Adrenal gland (tissue), 12 donors: ENCODE results near the gene TNIP2. TPM values are rescaled to one million over a fixed set of nuclear protein-coding genes. Genes with fewer than 3 reads are reported as not detected.
A peak's percentile ranks its signal among the peaks of the same experiment; 100 is the strongest.

Source experiments
- DNase-seq, 7 donors: peaks; one replicate each; pipeline ENCODE4 v3.0.0-alpha.2; 2019 to 2020
- H3K27ac ChIP-seq, 5 donors: fragments of 200-600 bp; sonication (generic) in 4 of 5; 1 replicate in 3 of 5; 2 replicates in 2 of 5; pipeline versions ENCODE4 v1.5.1 to v1.8.0; 2016 to 2020; ENCODE audit warnings: mild to moderate bottlenecking in 1 of 5
- H3K27me3 ChIP-seq: fragments of 200-600 bp; 2 replicates; pipeline ENCODE4 v1.8.0; 2021
- H3K36me3 ChIP-seq, 2 donors: fragments of 200-600 bp; replicated peaks in 1 of 2; 1 replicate in 1 of 2; 2 replicates in 1 of 2; pipeline versions ENCODE4 v1.5.1 to v1.8.0; 2018 to 2022
- H3K4me1 ChIP-seq, 2 donors: fragments of 200-600 bp; replicated peaks in 1 of 2; 1 replicate in 1 of 2; 2 replicates in 1 of 2; pipeline versions ENCODE4 v1.5.1 to v1.8.0; 2018 to 2021
- H3K4me3 ChIP-seq, 4 donors: fragments of 200-600 bp; sonication (generic) in 3 of 4; one replicate each; pipeline ENCODE4 v1.5.1; 2016 to 2018
- H3K9me3 ChIP-seq, 3 donors: fragments of 200-600 bp; sonication (generic) in 1 of 3; replicated peaks in 1 of 3; 1 replicate in 2 of 3; 2 replicates in 1 of 3; pipeline versions ENCODE4 v1.5.1 to v1.8.0; 2016 to 2021
- POLR2A ChIP-seq, 2 donors: fragments of 450-650 bp; IDR thresholded peaks; one replicate each; pipeline ENCODE4 v1.6.1; 2017; ENCODE audit warnings: antibody characterized with exemption in 2 of 2, mild to moderate bottlenecking in 2 of 2, moderate library complexity in 1 of 2
- WGBS, 4 donors: extraction: QIAGEN DNeasy Blood & Tissue Kit in 2 of 4; methylation state at CpG; one replicate each; pipeline versions ENCODE4 v1.1.5 to v1.1.7; 2013 to 2017; 5-methylcytosine and 5-hydroxymethylcytosine counted together
- intact Hi-C, 2 donors: fragments of 100-400 bp; cut with DNase I; formaldehyde crosslinking; loops; one replicate each; pipeline versions ENCODE4 v1.14.1 to v1.15.0; 2022 to 2023
- polyA plus RNA-seq, 3 donors: library from polyadenylated mRNA; stranded (reverse); fragments of 200-250 nt in 2 of 3; fragments of 350-450 nt in 1 of 3; fragmentation: Illumina TruSeq in 1 of 3; extraction: RNeasy Lipid Tissue Mini Kit (QIAGEN cat#74804) in 1 of 3; gene quantifications; one replicate each; pipeline ENCODE4 v1.2.3, GENCODE V29; 2013 to 2014
- total RNA-seq, 9 donors: library from RNA; depleted of rRNA in 4 of 9; stranded (reverse); fragments of >200 nt in 4 of 9; fragments of 120-200 nt in 1 of 9; fragmentation: NEBNext Ultra II Directional in 1 of 9; extraction: Animal tissue kit (Norgen Biotek cat#: 25700) in 1 of 9; gene quantifications; one replicate each; pipeline versions ENCODE4 v1.1.0 to v1.2.4, GENCODE V29; 2013 to 2023
- TF ChIP-seq, protein P1 (sequence below), 6 experiments: fragments of 450-650 bp in 4 of 6; fragments of 200-600 bp in 2 of 6; sonication (generic) in 1 of 6; IDR thresholded peaks; 1 replicate in 5 of 6; 2 replicates in 1 of 6; pipeline versions ENCODE4 v1.5.1 to v1.8.0; 2016 to 2021; ENCODE audit warnings: antibody characterized with exemption in 6 of 6, mild to moderate bottlenecking in 2 of 6, moderate library complexity in 1 of 6
- donor health status: healthy with polysubstance abuse.
- donor health status: Bipolar disorder and iron deficiency.
- donor health status: DM: yes; HTN: yes; CAD: no.
- donor health status: DM: no; HTN: no; CAD: no.
- donor health status: DM: no; HTN: no; CAD: no.
- donor health status: DM: yes; HTN: yes; CAD: no.

Gene TNIP2
- total and polyA plus RNA-seq, 12 donors: 7.8 to 57.7 (median 35.7) TPM

GRCh38 chr4:2768921-2769336 is 12.8 kb upstream of the TNIP2 start:
- WGBS, 4 donors: 56 to 77% (median 74%) methylated on average over 5 to 15 of the region's 15 CpGs
- intact Hi-C loops: loop anchor here (5.0 to 10.0 kb wide), 3 partner anchors 166 to 266 kb away; no protein-coding TSS in a partner anchor
- no peak overlapping the region for H3K4me3 ChIP-seq
- H3K27me3 ChIP-seq: no peaks in the 10 kb centered on the region
- no peak for DNase-seq
- H3K4me1 ChIP-seq: peaks cover under 1 to 4% of the 10 kb centered on the region in 2 donors
- no peaks in the 10 kb centered on the region for H3K36me3 ChIP-seq
- no peak for TF ChIP-seq POLR2A (IDR thresholded peaks at IDR 0.05)
- TF ChIP-seq, protein P1, sequence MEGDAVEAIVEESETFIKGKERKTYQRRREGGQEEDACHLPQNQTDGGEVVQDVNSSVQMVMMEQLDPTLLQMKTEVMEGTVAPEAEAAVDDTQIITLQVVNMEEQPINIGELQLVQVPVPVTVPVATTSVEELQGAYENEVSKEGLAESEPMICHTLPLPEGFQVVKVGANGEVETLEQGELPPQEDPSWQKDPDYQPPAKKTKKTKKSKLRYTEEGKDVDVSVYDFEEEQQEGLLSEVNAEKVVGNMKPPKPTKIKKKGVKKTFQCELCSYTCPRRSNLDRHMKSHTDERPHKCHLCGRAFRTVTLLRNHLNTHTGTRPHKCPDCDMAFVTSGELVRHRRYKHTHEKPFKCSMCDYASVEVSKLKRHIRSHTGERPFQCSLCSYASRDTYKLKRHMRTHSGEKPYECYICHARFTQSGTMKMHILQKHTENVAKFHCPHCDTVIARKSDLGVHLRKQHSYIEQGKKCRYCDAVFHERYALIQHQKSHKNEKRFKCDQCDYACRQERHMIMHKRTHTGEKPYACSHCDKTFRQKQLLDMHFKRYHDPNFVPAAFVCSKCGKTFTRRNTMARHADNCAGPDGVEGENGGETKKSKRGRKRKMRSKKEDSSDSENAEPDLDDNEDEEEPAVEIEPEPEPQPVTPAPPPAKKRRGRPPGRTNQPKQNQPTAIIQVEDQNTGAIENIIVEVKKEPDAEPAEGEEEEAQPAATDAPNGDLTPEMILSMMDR (IDR thresholded peaks at IDR 0.05): no peak
- H3K9me3 ChIP-seq: no peaks in the 10 kb centered on the region
- H3K27ac ChIP-seq: no peak overlapping the region

DNA sequence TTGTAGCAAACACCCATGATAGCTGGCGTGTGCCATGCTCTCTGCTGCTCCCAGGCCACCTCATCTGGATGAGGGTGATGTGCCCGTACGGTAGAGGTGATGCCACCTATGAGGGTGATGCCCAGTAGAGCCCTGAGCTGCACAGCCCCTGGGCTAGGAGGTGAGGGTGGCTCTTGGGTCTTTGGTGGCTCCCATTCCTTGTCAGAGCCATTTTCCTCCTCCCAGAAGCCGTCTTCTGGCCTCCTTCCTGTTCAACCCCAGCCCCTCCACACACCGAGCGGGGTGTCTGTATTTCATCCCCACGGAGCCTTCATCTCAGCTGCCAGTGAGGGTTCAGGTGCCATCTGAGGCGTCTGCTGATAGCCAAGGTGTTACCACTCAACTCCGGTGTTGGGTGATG is 12.0 kb upstream of the TNIP2 start:
- intact Hi-C loops: loop anchor here (5.0 to 10.0 kb wide), 3 partner anchors 167 to 267 kb away; no protein-coding TSS in a partner anchor

DNA sequence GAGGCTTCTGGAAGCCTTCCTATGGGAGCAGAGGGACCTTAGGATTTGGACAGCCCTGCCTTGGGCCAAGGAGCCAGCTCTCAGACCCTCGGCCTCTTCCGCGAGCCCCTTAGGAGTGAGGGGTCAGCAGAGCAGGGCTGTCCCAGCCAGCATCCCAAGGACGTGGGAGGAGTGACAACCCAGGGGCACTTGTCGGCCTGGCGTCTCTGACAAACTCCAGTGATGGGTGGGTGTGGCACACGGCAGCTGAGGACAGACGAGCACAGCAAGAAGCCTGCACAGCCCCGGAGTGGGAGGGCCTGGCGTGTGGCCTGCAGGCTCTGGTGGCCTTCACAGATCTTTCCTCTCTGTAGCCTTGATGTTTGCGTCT is 11.6 kb upstream of the TNIP2 start:
- Histone ChIP-seq H3K9me3 (no peaks in the 10 kb centered on the region), H3K4me1 (peaks cover 4% of the 10 kb centered on the region in 2 donors), H3K27ac (no peak overlapping the region), H3K4me3 (no peak overlapping the region), H3K36me3 (no peaks in the 10 kb centered on the region), H3K27me3 (no peaks in the 10 kb centered on the region)
- intact Hi-C loops: loop anchor here (5.0 to 10.0 kb wide), 3 partner anchors 167 to 267 kb away; no protein-coding TSS in a partner anchor
- TF ChIP-seq POLR2A (IDR thresholded peaks at IDR 0.05): no peak
- TF ChIP-seq, protein P1 (IDR thresholded peaks at IDR 0.05): no peak
- 40 to 67% (median 57%) methylated on average over 3 to 11 of the region's 11 CpGs for WGBS, 4 donors
- DNase-seq: peak in 1 of 7 donors; percentile 64

More for the DNA sequence above, 12.0 kb upstream of the TNIP2 start:
- TF ChIP-seq, protein P1 (IDR thresholded peaks at IDR 0.05): no peak
- TF ChIP-seq POLR2A (IDR thresholded peaks at IDR 0.05): no peak
- H3K27ac ChIP-seq: no peak overlapping the region
- no peaks in the 10 kb centered on the region for H3K36me3 ChIP-seq
- H3K27me3 ChIP-seq: no peaks in the 10 kb centered on the region
- no peaks in the 10 kb centered on the region for H3K9me3 ChIP-seq
- 80 to 95% (median 86%) methylated on average over 9 of the region's 9 CpGs for whole genome bisulfite sequencing, 4 donors
- H3K4me3 ChIP-seq: no peak overlapping the region
- DNase-seq: no peak
- peaks cover 4% of the 10 kb centered on the region in 2 donors for H3K4me1 ChIP-seq

GRCh38 chr4:2767046-2767704 is 11.0 kb upstream of the TNIP2 start:
- Histone ChIP-seq H3K4me3 (no peak overlapping the region), H3K27me3 (no peaks in the 10 kb centered on the region), H3K27ac (no peak overlapping the region), H3K36me3 (no peaks in the 10 kb centered on the region), H3K9me3 (no peaks in the 10 kb centered on the region), H3K4me1 (peaks cover 4% of the 10 kb centered on the region in 2 donors)
- 86 to 93% (median 90%) methylated on average over 5 of the region's 5 CpGs for WGBS, 4 donors
- no peak for TF ChIP-seq POLR2A (IDR thresholded peaks at IDR 0.05)
- TF ChIP-seq, protein P1 (IDR thresholded peaks at IDR 0.05): no peak
- no peak for DNase-seq
- intact Hi-C loops: loop anchor here (5.0 to 10.0 kb wide), 3 partner anchors 168 to 268 kb away; no protein-coding TSS in a partner anchor
